GM21447 (cell line): ENCODE results near the gene MUC15.
"Not testable (repeated sequence)": the region's sequence is repeated elsewhere in the genome, so short reads cannot be mapped to it uniquely, and the experiment has no call there.

Experiments used
- ATAC-seq: cut with Tn5 transposase; IDR thresholded peaks from one replicate; pipeline ENCODE4 v1.9.1; 2021; ENCODE audit not compliant: unreplicated experiment

The MUC15 gene, protein sequence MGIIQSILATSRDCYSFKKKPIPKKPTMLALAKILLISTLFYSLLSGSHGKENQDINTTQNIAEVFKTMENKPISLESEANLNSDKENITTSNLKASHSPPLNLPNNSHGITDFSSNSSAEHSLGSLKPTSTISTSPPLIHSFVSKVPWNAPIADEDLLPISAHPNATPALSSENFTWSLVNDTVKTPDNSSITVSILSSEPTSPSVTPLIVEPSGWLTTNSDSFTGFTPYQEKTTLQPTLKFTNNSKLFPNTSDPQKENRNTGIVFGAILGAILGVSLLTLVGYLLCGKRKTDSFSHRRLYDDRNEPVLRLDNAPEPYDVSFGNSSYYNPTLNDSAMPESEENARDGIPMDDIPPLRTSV

DNA sequence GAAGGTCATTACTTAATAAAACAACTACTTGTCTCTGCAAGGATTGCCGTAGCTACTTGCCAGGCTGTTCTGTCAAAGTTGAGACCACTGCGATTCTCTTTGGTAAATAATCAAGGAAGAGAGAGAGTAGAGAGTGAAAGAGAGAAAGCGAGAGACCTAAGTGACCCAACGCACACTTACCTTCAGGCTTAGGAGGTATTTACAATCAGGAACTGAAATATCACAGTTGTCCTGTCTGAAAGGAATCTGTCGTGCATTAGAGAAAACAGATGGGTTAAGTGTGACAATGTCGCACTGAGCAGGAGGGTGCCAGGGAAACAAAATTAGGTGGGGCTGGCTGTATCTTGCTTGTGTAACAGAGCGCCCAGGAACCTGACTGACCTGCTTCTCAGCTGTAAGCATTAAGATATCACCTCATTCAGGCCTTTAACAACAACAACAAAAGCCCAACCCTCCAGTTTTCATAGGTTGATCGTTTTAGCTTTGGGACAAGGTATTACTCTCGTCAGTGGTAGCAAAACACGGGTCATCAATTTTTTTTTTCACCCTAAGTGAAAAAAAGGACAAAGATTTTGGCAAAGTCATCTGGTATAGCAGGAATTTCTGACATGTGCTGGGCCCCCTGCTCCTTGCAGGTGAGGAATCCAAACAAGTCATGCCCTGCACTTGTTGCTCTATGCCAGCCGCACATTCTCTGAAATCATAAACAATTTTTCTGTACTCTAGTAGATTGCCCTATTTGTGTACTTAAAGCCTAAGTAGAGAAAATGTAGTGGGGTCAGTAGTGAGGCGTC, at the start of gene MUC15:
TSS of gene MUC15 (minus strand) at position 403 of the 794 bp plus-strand sequence. CDS start 5,169 bp downstream, outside the sequence.
- ATAC-seq: no peak

DNA sequence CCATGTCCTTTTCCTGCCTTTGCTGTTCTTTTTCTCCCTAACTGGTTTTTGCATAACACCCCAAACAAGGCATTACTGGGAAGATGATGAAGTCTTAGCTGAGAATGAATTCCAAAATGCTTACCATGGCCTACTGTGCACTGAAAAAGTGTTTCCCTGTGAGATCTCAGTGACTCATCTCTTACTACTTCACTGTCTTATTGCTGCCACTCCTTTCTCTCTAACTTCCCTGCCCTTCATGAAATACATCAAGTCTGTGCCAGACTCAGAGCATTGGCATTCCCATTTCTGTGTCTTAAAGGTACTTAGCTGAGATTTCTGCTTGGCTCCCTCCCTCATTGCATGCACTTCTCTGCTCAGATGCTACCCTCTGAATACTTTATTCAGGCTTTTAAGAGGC, 49.1 kb upstream of the MUC15 start:
- no peak for ATAC-seq

- no peak for ATAC-seq
Observed at GRCh38 chr11:26620282-26621045, 48.4 kb upstream of the MUC15 start.

DNA sequence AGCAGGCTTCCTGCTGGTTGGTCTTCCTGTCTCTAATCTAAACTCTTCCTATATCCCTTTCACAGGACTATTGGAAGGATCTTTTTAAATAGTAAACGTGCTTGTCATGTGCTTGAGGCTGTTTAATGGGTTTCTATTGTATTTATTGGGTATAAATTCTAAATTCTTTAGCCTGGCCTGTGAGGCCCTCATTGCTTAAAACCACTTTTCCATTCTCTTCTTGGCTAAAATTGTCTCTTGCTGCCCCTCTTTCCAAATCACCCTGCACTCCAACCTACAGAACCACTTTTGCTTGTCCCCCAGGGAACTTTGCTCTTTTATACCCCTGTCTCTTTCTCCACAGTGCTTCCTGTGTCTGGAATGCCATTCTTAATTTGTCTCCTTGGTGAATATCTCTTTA, 46.4 kb upstream of the MUC15 start:
- no peak for ATAC-seq

DNA sequence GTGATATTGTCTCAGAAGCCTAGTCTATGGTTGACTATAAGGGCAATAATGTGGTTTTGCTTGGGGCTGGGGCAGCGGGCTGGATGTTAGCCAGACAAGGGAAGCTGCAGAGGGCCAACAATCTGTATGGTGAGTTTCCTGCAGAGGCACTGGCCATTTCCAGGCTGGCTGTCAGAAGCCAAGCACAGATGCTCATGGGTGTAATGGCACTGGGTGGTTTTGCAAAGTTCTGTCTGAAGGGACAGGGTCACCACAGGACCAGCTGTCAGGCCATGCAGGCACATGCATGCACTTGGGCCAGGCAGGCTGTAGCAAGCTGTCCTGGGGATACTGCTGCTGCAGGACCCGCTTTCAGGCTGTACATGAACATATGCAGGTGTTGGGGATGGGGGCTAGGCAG, 41.7 kb upstream of the MUC15 start:
- ATAC-seq: no peak

- ATAC-seq: no peak
Observed at GRCh38 chr11:26608507-26609146, 36.6 kb upstream of the MUC15 start.

GRCh38 chr11:26607725-26608506, 35.9 kb upstream of the MUC15 start:
- no peak for ATAC-seq

DNA sequence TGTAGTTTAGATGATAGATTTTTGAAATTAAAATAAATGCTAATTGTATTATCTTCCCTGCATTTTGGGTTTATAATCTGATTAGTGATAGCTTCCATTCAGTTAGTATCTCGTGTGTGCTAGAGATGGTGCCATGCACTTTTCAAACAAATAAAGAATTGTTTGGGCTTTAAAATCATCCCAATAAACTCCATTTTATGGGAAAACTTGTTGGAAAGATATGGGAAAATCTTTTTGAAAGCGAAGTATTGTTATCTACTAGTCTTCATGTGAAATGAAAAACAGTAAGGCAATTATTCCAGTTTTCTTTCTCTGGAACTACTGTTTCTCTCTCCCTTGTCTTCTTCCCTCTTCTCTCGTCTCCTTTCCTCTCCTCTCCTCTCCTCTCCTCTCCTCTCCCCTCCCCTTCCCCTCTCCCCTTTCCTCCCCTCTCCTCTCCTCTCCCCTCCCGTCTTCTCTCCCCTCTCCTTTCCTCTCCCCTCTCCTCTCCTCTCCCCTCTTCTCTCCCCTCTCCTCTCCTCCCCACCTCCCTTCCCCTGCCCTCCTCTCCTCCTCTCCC, 27.9 kb upstream of the MUC15 start:
- no peak for ATAC-seq

DNA sequence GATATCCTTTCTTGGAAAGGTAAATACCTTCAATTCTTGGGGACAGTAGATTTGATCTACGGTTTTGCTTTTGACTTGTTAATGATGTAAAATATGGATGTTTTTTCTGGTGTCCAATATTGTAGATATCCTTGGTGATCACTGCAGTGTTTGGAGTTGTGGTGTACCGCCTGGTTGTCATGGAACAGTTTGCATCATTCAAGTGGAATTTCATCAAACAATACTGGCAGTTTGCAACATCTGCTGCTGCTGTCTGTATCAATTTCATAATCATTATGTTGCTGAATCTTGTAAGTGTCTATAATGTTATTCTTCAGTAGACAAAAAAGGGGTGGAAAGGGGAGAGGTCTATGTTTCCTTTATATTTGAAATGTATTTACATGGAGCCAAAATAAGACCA, 27.4 kb upstream of the MUC15 start:
- no peak for ATAC-seq

DNA sequence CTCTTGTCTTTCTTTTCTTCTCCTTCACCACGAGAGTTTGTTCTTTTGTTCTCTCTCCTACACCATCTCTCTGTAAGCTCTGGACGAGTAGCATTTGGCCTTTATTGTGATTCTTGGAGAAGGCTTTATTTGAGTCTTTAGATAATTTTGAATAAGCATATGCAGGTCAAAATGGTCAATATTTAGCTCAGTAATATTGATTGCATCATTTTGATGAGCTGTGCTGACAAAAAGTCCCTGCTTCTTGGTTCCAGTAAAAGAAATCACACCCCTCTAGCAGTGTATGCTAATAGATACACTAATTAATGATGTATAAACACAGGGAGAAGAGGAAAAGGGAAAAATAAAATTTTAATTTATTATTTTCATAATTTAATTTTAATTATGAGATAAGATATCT, 25.8 kb upstream of the MUC15 start:
- ATAC-seq: no peak

GRCh38 chr11:26597049-26597689, 25.1 kb upstream of the MUC15 start:
- not testable (repeated sequence) for ATAC-seq

GRCh38 chr11:26595207-26595865, 23.3 kb upstream of the MUC15 start:
- ATAC-seq: not testable (repeated sequence)

GRCh38 chr11:26593691-26594090, 21.6 kb upstream of the MUC15 start:
- no peak for ATAC-seq

- ATAC-seq: no peak
Observed at GRCh38 chr11:26587073-26587472, 15.0 kb upstream of the MUC15 start.

DNA sequence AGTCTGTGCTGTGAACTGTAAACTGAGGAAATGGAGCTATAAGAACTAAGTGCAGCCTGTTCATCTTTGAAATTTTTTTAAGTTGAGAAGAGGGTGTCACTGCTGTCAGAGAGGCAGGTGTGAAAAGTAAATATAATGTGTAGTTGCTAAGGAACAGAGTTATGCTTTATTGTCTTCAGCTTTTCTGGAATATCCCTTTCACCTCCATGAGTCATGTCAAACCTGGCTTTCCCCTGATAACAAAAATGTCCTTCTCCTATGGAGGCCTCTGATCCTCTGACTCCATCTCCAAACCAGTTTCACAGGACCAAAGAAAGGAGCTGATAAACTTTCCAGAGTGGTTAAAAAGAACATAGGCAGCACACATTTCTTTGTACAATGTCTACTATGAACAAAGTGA, 12.8 kb upstream of the MUC15 start:
- ATAC-seq: no peak

DNA sequence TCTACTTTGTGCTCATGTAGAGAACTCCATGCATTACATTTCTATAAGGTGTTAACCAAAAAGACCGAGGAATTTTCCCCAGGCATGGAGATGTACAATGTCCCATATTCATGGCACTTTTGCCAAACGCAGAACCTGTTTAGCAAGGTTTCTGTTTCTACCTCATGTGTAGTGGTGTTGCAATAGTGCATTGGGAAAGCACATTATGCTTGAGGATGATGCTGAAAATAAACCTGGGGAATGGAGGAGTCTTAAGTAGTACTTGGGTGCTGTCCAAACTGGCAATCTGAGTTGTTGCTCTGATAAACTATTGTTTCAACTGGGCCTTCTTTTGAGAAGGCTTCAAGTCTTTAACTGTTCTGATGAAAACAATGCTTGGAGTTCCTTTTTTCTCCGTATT, 11.5 kb upstream of the MUC15 start:
- ATAC-seq: no peak

- no peak for ATAC-seq
Observed at GRCh38 chr11:26580929-26581328, 8.9 kb upstream of the MUC15 start.

GRCh38 chr11:26579683-26580082, 7.6 kb upstream of the MUC15 start:
- ATAC-seq: no peak
